SK-N-SH (cell line): ENCODE results near the gene BCL2L13. TPM values are rescaled to one million over a fixed set of nuclear protein-coding genes. Genes with fewer than 3 reads are reported as not detected.

Source experiments
- CTCF ChIA-PET: fragments of 300-600, 350-600 bp; formaldehyde crosslinking; extraction: SDS; loops from one replicate; lab custom pipeline; 2021; lab: Yijun Ruan, JAX
- POLR2A ChIA-PET: fragments of 350-600 bp; sonication (Branson Sonifier 250); formaldehyde crosslinking; extraction: SDS; loops from one replicate; lab custom pipeline; 2020; ENCODE audit warnings: antibody characterized with exemption, inconsistent platforms; lab: Yijun Ruan, JAX
- DNase-seq: peaks from one replicate; pipeline ENCODE4 v3.0.0; 2012
- H2AFZ ChIP-seq: fragments of 200-600 bp; sonication (generic); 2 replicates; pipeline ENCODE4 v1.8.1; 2016; ENCODE audit warnings: antibody characterized with exemption, mild to moderate bottlenecking, low read depth
- H3F3A ChIP-seq: fragments of 200-600 bp; sonication (generic); replicated peaks from 2 replicates; pipeline ENCODE3; 2016; ENCODE audit warnings: antibody characterized with exemption, mild to moderate bottlenecking; ENCODE audit not compliant: insufficient read depth
- H3K27ac ChIP-seq, 2 experiments: fragments of 200-500 bp in 1 of 2; fragments of 200-600 bp in 1 of 2; sonication (Bioruptor generic) in 1 of 2; sonication (generic), shearing (Covaris generic) in 1 of 2; 2 replicates each; pipeline versions ENCODE4 v1.5.1 to v1.6.1; 2014 to 2016; ENCODE audit warnings: low read depth in 2 of 2, inconsistent platforms in 1 of 2, low read length in 1 of 2, mild to moderate bottlenecking in 1 of 2, mixed read lengths in 1 of 2
- H3K27me3 ChIP-seq: fragments of 200-600 bp; sonication (generic), shearing (Covaris generic); 2 replicates; pipeline ENCODE4 v1.6.1; 2016; ENCODE audit warnings: mixed run types; ENCODE audit not compliant: insufficient read depth
- H3K36me3 ChIP-seq, 2 experiments: fragments of 200-500 bp in 1 of 2; fragments of 200-600 bp in 1 of 2; sonication (Bioruptor generic) in 1 of 2; sonication (generic) in 1 of 2; replicated peaks in 1 of 2; 2 replicates each; pipeline versions ENCODE3 to v1.5.1; 2014 to 2016; ENCODE audit warnings: low read length in 1 of 2, mild to moderate bottlenecking in 1 of 2; ENCODE audit not compliant: insufficient read depth in 2 of 2, control insufficient read depth in 1 of 2
- H3K4me1 ChIP-seq, 2 experiments: fragments of 200-500 bp in 1 of 2; fragments of 200-600 bp in 1 of 2; sonication (Bioruptor generic) in 1 of 2; sonication (generic), shearing (Covaris generic) in 1 of 2; 2 replicates each; pipeline versions ENCODE4 v1.5.1 to v1.6.1; 2014 to 2016; ENCODE audit warnings: low read depth in 1 of 2, low read length in 1 of 2, mixed run types in 1 of 2; ENCODE audit not compliant: insufficient read depth in 2 of 2, control insufficient read depth in 1 of 2
- H3K4me2 ChIP-seq: fragments of 200-600 bp; sonication (generic), shearing (Covaris generic); 2 replicates; pipeline ENCODE4 v1.6.1; 2017; ENCODE audit warnings: mixed run types
- H3K4me3 ChIP-seq, 2 experiments: fragments of 200-500 bp in 1 of 2; fragments of 200-600 bp in 1 of 2; sonication (Bioruptor generic) in 1 of 2; sonication (generic), shearing (Covaris generic) in 1 of 2; 2 replicates each; pipeline versions ENCODE4 v1.5.1 to v1.8.1; 2014 to 2016; ENCODE audit warnings: low read depth in 2 of 2, inconsistent platforms in 1 of 2, low read length in 1 of 2, mild to moderate bottlenecking in 1 of 2, mixed read lengths in 1 of 2, moderate library complexity in 1 of 2
- H3K79me2 ChIP-seq: fragments of 200-600 bp; sonication (generic); 2 replicates; pipeline ENCODE4 v1.8.1; 2017; ENCODE audit warnings: mild to moderate bottlenecking; ENCODE audit not compliant: insufficient read depth
- H3K9ac ChIP-seq: fragments of 200-600 bp; sonication (generic); 2 replicates; pipeline ENCODE4 v1.6.1; 2017; ENCODE audit warnings: mixed run types
- H3K9me2 ChIP-seq: fragments of 200-600 bp; sonication (generic); 2 replicates; pipeline ENCODE4 v1.6.1; 2017; ENCODE audit warnings: mixed run types
- H3K9me3 ChIP-seq: fragments of 200-600 bp; sonication (generic); 2 replicates; pipeline ENCODE4 v1.6.1; 2017; ENCODE audit warnings: mixed run types, mild to moderate bottlenecking, moderate library complexity
- H4K20me1 ChIP-seq: fragments of 200-600 bp; sonication (generic); 2 replicates; pipeline ENCODE4 v1.6.1; 2017; ENCODE audit warnings: mild to moderate bottlenecking, mixed run types; ENCODE audit not compliant: insufficient read depth
- CTCF ChIP-seq: fragments of 200-600 bp; sonication (generic); IDR thresholded peaks from 2 replicates; pipeline ENCODE4 v1.6.1; 2017; ENCODE audit warnings: antibody characterized with exemption, mild to moderate bottlenecking, moderate library complexity
- ELF1 ChIP-seq: IDR thresholded peaks from 2 replicates; pipeline ENCODE4 v1.4.0; 2012
- FOSL2 ChIP-seq: IDR thresholded peaks from 2 replicates; pipeline ENCODE4 v1.4.0; 2012; ENCODE audit warnings: low read depth, mild to moderate bottlenecking, moderate library complexity, borderline replicate concordance
- FOXJ3 ChIP-seq: sonication (generic); formaldehyde crosslinking; IDR thresholded peaks from 2 replicates; pipeline ENCODE4 v1.5.1; 2020; ENCODE audit warnings: mild to moderate bottlenecking, missing genetic modification reagents
- FOXM1 ChIP-seq: IDR thresholded peaks from 2 replicates; pipeline ENCODE4 v1.4.0; 2012; ENCODE audit warnings: low read depth, mild to moderate bottlenecking
- GATA2 ChIP-seq: sonication (generic); formaldehyde crosslinking; IDR thresholded peaks from 2 replicates; pipeline ENCODE4 v1.5.0; 2020; ENCODE audit warnings: mild to moderate bottlenecking, missing genetic modification reagents
- MAX ChIP-seq: IDR thresholded peaks from 2 replicates; pipeline ENCODE4 v1.4.0; 2012; ENCODE audit warnings: low read depth
- MEF2A ChIP-seq: IDR thresholded peaks from 2 replicates; pipeline ENCODE4 v1.4.0; 2012; ENCODE audit warnings: low read depth, borderline replicate concordance
- MXI1 ChIP-seq: IDR thresholded peaks from 2 replicates; pipeline ENCODE4 v1.6.1; 2012; ENCODE audit warnings: mild to moderate bottlenecking, low read depth, low read length, improper control_type of control experiment
- RXRA ChIP-seq: IDR thresholded peaks from 2 replicates; pipeline ENCODE4 v1.4.0; 2012; ENCODE audit warnings: low read depth, mild to moderate bottlenecking, borderline replicate concordance
- SMC3 ChIP-seq: IDR thresholded peaks from 2 replicates; pipeline ENCODE4 v1.6.1; 2012; ENCODE audit warnings: low read depth, low read length, improper control_type of control experiment
- TAF1 ChIP-seq: IDR thresholded peaks from 2 replicates; pipeline ENCODE4 v1.6.1; 2012; ENCODE audit warnings: low read depth, mild to moderate bottlenecking, low read length, moderate library complexity, borderline replicate concordance
- TCF12 ChIP-seq: IDR thresholded peaks from 2 replicates; pipeline ENCODE4 v1.4.0; 2012
- TEAD4 ChIP-seq: IDR thresholded peaks from 2 replicates; pipeline ENCODE4 v1.4.0; 2012; ENCODE audit warnings: mild to moderate bottlenecking, borderline replicate concordance; ENCODE audit not compliant: insufficient read depth
- WGBS: methylation state at CpG from one replicate; pipeline ENCODE4 v1.1.6; 2017; ENCODE audit warnings: low lambda C conversion rate; 5-methylcytosine and 5-hydroxymethylcytosine counted together
- polyA plus RNA-seq, 3 experiments: library from polyadenylated mRNA; depleted of rRNA; stranded (reverse); fragments of >200 nt; gene quantifications; 2 replicates each; pipeline ENCODE4 v1.2.3, GENCODE V29; 2012
- TF ChIP-seq, protein P1 (sequence below): IDR thresholded peaks from 2 replicates; pipeline ENCODE4 v1.4.0; 2012; ENCODE audit warnings: low read depth, borderline replicate concordance
- TF ChIP-seq, protein P2 (sequence below): IDR thresholded peaks from 2 replicates; pipeline ENCODE4; 2012

Gene BCL2L13
- polyA plus RNA-seq, 1 of the 3 experiments (the other 2 are of a cell fraction) = 37.1 TPM

- TF ChIP-seq, protein P1, sequence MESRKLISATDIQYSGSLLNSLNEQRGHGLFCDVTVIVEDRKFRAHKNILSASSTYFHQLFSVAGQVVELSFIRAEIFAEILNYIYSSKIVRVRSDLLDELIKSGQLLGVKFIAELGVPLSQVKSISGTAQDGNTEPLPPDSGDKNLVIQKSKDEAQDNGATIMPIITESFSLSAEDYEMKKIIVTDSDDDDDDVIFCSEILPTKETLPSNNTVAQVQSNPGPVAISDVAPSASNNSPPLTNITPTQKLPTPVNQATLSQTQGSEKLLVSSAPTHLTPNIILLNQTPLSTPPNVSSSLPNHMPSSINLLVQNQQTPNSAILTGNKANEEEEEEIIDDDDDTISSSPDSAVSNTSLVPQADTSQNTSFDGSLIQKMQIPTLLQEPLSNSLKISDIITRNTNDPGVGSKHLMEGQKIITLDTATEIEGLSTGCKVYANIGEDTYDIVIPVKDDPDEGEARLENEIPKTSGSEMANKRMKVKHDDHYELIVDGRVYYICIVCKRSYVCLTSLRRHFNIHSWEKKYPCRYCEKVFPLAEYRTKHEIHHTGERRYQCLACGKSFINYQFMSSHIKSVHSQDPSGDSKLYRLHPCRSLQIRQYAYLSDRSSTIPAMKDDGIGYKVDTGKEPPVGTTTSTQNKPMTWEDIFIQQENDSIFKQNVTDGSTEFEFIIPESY = no peak
- TF ChIP-seq MEF2A (no peak), CTCF (no peak), MXI1 (no peak)
Measured at GRCh38 chr22:17734187-17734586, 95.6 kb downstream of the BCL2L13 start (continued).

DNA sequence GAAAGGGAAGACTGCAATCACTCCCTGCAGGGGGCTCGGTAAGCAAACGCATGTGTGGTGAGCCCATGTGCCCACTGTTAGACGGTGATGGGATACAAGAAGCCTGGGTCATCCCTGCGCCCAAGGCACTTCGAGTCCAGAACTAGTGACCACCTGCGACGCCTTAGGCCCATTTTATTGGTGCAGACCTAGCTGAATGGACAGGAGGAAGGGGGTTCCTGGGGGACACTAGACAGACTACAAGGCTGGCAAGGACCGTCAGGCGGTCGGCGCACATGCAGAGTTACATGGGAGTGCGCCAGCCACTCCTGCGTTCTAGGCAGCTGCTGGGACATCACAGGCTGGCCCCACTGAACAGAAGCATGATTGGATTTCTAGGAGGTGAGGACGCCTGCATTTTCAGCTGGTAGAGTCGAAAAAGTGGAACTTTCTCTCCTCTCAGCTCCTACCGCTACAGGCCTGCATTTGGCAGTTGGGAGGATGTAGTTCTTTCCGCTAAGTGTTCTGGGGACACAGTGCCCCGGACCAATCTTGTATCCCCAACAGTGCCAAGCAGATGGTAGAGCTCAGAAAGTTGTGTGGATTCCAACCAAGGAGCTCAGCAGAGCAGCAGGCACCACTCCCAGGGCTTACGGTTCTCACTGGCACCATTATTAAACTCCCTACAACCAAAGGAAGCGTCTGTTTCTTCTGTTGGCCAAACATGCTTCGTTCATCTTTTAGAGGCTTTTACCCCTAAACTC, 100.0 kb downstream of the BCL2L13 start:
- Histone ChIP-seq H3K9ac (no peak overlapping the region), H3K9me2 (no peaks in the 10 kb centered on the region), H3K36me3 (peaks cover 15 to 34% of the 10 kb centered on the region in 2 experiments), H3K79me2 (no peaks in the 10 kb centered on the region), H3K27ac (no peak overlapping the region), H3K27me3 (no peaks in the 10 kb centered on the region), H3K4me1 (peaks cover 2 to 12% of the 10 kb centered on the region in 2 experiments; a peak in 2 of 4 replicates), H2AFZ (no peak overlapping the region), H3F3A (peaks cover 14% of the 10 kb centered on the region), H3K4me2 (no peak overlapping the region), H4K20me1 (no peaks in the 10 kb centered on the region), H3K9me3 (no peaks in the 10 kb centered on the region), H3K4me3 (no peak overlapping the region)
- WGBS = 95% methylated on average over 12 of the region's 21 CpGs
- CTCF ChIA-PET = interaction anchor here (0.9 to 6.0 kb wide), 3 partner anchors 34 to 338 kb away, joined by 4 to 62 read pairs (median 5); partner anchors contain the start of gene BID
- POLR2A ChIA-PET = no interaction called here
- DNase-seq = no peak
- TF ChIP-seq ELF1 = no peak
- TF ChIP-seq FOXM1 = no peak
- no peak for TF ChIP-seq SMC3
- TF ChIP-seq MXI1 = no peak
- TF ChIP-seq MEF2A = no peak
- no peak for TF ChIP-seq RXRA
- TF ChIP-seq GATA2 = no peak
- TF ChIP-seq, protein P1 = no peak
- no peak for TF ChIP-seq FOSL2
- TF ChIP-seq, protein P2, sequence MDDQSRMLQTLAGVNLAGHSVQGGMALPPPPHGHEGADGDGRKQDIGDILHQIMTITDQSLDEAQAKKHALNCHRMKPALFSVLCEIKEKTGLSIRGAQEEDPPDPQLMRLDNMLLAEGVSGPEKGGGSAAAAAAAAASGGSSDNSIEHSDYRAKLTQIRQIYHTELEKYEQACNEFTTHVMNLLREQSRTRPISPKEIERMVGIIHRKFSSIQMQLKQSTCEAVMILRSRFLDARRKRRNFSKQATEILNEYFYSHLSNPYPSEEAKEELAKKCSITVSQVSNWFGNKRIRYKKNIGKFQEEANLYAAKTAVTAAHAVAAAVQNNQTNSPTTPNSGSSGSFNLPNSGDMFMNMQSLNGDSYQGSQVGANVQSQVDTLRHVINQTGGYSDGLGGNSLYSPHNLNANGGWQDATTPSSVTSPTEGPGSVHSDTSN = no peak
- TF ChIP-seq MAX = no peak
- no peak for TF ChIP-seq FOXJ3
- no peak for TF ChIP-seq TCF12
- TF ChIP-seq TAF1 = no peak
- no peak for TF ChIP-seq TEAD4
